Measurements from ENCODE around the gene RHOXF2B.

The RHOXF2B gene

GRCh38 chrX:120029354-120029753 lies 48.1 kb downstream of the RHOXF2B start:
- H3K27ac Mint-ChIP-seq = no peak overlapping the region
- no peaks in the 10 kb centered on the region for H3K4me1 Mint-ChIP-seq
- peaks cover 9% of the 10 kb centered on the region for H3K9me3 Mint-ChIP-seq
- peaks cover 3% of the 10 kb centered on the region for H3K27me3 Mint-ChIP-seq (ENCODE audit: low read depth)
- no peak for TF ChIP-seq CTCF (IDR thresholded peaks at IDR 0.05; ENCODE audit: unreplicated experiment in 3 of 3)
- H3K36me3 Mint-ChIP-seq (ENCODE audit: low read depth) = no peaks in the 10 kb centered on the region
- no peak overlapping the region for H3K4me3 Mint-ChIP-seq

- Mint-ChIP-seq H3K4me1 (no peaks in the 10 kb centered on the region), H3K27me3 (ENCODE audit: low read depth) (peaks cover 36% of the 10 kb centered on the region), H3K4me3 (no peak overlapping the region), H3K36me3 (ENCODE audit: low read depth) (no peaks in the 10 kb centered on the region), H3K9me3 (peaks cover 14% of the 10 kb centered on the region), H3K27ac (no peak overlapping the region)
- TF ChIP-seq CTCF (IDR thresholded peaks at IDR 0.05; ENCODE audit: unreplicated experiment in 3 of 3) = no peak
Observed at GRCh38 chrX:120023259-120023658, 54.2 kb downstream of the RHOXF2B start.

GRCh38 chrX:120022763-120023162 lies 54.7 kb downstream of the RHOXF2B start:
- Mint-ChIP-seq H3K36me3 (ENCODE audit: low read depth) (no peaks in the 10 kb centered on the region), H3K27ac (no peak overlapping the region), H3K4me3 (no peak overlapping the region), H3K9me3 (peaks cover 14% of the 10 kb centered on the region), H3K4me1 (no peaks in the 10 kb centered on the region), H3K27me3 (ENCODE audit: low read depth) (peaks cover 40% of the 10 kb centered on the region)
- no peak for TF ChIP-seq CTCF (IDR thresholded peaks at IDR 0.05; ENCODE audit: unreplicated experiment in 3 of 3)
